Osteocyte (in vitro differentiated cells): ENCODE measurements around the gene TNS1. TPM values are rescaled to one million over a fixed set of nuclear protein-coding genes. Genes with fewer than 3 reads are reported as not detected.

Experiments used
- DNase-seq: peaks from one replicate; pipeline ENCODE4 v3.0.0; 2021; ENCODE audit warnings: mixed read lengths; ENCODE audit not compliant: unreplicated experiment; ENCODE audit errors: extremely low spot score
- H3K27ac Mint-ChIP-seq: one replicate; pipeline ENCODE4 v1.8.0; 2021; ENCODE audit warnings: mild to moderate bottlenecking, mixed read lengths; ENCODE audit not compliant: unreplicated experiment
- H3K27me3 Mint-ChIP-seq: one replicate; pipeline ENCODE4 v1.8.0; 2021; ENCODE audit warnings: mixed read lengths; ENCODE audit not compliant: unreplicated experiment
- H3K36me3 Mint-ChIP-seq: one replicate; pipeline ENCODE4 v1.8.0; 2021; ENCODE audit warnings: mixed read lengths; ENCODE audit not compliant: unreplicated experiment
- H3K4me1 Mint-ChIP-seq: one replicate; pipeline ENCODE4 v1.8.0; 2021; ENCODE audit warnings: mixed read lengths; ENCODE audit not compliant: unreplicated experiment
- H3K4me3 Mint-ChIP-seq: one replicate; pipeline ENCODE4 v1.8.0; 2021; ENCODE audit warnings: mild to moderate bottlenecking, moderate library complexity, mixed read lengths; ENCODE audit not compliant: unreplicated experiment
- H3K9me3 Mint-ChIP-seq: one replicate; pipeline ENCODE4 v1.8.0; 2021; ENCODE audit warnings: mixed read lengths; ENCODE audit not compliant: unreplicated experiment
- total RNA-seq: library from RNA; stranded (reverse); gene quantifications from 2 replicates; pipeline ENCODE4 v1.2.1, GENCODE V29; 2021
- TF ChIP-seq, protein P1 (sequence below): fragments of 200-600 bp; sonication (generic); IDR thresholded peaks from 2 replicates; pipeline ENCODE4 v1.5.0; 2021; ENCODE audit warnings: antibody characterized with exemption, mild to moderate bottlenecking, moderate library complexity

TNS1 gene
- total RNA-seq, 1 donor from 2014 or later, result 80.8 TPM

DNA sequence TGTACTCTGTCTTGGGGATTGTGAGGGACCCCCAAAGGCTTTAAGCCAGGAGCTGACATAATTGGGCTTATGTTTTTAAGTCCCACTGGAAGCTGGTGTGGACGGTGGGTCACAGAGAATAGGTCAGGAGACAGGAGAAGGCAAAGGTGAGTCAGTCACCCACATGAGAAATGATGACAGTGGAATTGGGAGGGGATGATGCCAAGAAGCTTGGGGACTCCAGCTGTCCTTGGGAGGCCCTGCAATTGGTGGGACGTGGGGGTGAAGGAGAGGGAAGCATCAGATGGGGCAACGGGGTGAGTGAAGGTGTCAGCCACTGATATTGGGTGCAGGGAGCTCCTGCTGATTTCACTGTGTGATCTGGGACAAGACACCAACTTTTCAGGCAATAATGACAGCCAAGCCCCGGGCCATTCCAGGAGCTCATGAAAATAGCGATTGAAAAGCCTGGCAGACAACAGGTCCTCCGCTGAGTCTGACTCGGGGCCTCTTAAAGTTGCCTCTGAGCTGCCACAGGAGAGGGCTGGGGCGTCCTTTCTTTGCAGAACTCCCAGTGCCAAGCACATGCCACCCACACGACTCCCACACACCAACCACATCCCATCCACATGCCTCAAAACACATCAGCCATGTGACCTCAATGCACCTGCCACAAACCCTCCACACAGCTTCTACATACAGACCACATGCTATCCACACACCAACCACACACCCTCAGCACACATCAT lies 13.4 kb downstream of the TNS1 start:
- Mint-ChIP-seq H3K4me3 (no peak overlapping the region), H3K4me1 (peaks cover 35% of the 10 kb centered on the region)

DNA sequence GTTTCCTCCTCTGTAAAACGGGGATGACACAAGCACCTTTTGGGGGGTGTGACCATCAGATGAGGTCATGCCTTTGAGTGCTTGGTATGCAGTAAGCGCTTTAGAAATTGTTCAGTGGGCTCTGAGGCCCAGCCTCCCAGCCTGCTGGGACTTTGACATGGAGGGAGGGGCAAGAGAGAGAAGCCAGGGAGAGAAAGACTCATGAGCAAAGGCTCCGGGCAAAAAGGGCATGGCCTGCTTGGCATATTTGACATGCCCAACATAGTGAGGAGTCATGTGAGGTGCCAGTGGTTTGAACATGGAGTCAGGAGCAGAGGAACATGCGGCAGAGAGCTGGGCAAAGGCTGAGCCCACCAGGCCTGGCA lies 14.0 kb downstream of the TNS1 start:
- Mint-ChIP-seq H3K4me3 (no peak overlapping the region), H3K9me3 (no peaks in the 10 kb centered on the region), H3K27me3 (no peaks in the 10 kb centered on the region), H3K4me1 (peaks cover 30% of the 10 kb centered on the region), H3K36me3 (peaks cover 9% of the 10 kb centered on the region), H3K27ac (peak overlapping the region; percentile 40)
- no peak for DNase-seq
- TF ChIP-seq, protein P1, sequence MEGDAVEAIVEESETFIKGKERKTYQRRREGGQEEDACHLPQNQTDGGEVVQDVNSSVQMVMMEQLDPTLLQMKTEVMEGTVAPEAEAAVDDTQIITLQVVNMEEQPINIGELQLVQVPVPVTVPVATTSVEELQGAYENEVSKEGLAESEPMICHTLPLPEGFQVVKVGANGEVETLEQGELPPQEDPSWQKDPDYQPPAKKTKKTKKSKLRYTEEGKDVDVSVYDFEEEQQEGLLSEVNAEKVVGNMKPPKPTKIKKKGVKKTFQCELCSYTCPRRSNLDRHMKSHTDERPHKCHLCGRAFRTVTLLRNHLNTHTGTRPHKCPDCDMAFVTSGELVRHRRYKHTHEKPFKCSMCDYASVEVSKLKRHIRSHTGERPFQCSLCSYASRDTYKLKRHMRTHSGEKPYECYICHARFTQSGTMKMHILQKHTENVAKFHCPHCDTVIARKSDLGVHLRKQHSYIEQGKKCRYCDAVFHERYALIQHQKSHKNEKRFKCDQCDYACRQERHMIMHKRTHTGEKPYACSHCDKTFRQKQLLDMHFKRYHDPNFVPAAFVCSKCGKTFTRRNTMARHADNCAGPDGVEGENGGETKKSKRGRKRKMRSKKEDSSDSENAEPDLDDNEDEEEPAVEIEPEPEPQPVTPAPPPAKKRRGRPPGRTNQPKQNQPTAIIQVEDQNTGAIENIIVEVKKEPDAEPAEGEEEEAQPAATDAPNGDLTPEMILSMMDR, result peak; percentile 25

More for the DNA sequence above, 13.4 kb downstream of the TNS1 start:
- TF ChIP-seq, protein P1, result no peak
- Mint-ChIP-seq H3K27ac (peak overlapping the region; percentile 40), H3K9me3 (no peaks in the 10 kb centered on the region), H3K27me3 (no peaks in the 10 kb centered on the region), H3K36me3 (peaks cover 6% of the 10 kb centered on the region)
- DNase-seq, result no peak

DNA sequence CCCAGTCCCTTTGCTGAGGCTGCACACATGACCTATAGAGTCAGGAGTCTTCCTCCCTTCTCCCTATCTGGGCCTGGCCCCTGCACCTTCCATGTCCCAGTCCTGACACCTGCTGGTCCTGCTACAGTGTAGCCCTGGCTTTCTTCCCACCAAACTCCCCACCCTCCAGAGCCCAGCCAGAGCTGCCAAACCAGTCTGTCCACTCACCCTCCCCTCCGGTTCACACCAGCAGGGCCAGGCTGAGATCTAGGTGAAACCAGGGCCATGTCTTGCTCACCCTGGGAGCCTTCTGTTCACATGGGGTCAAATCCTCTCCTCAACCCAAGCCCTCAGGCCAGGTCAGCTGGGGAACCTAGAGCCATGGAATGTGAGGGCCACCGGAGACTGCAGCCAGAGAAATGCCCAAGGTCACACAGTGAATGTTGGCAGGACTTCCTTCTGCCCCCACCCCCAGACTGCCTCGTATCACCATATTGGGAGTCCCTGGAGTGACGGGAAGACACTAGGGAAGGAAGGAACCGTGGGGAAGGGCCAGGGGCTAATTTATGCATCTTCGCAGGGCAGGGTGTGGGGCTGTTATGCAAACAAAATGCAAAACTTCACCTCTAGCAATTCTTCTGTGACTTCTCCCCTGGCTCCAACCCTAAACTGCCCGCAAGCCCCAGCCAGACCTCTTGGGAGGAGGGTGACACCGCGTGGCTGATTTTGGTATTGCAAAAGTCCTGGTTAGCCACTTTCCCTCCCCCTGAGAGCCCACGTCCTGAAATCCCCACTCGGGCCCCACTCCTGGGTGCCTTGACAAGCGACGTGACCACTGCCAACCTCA lies 14.6 kb downstream of the TNS1 start:
- Mint-ChIP-seq H3K27ac (peak overlapping the region; percentile 40), H3K27me3 (no peaks in the 10 kb centered on the region), H3K4me3 (no peak overlapping the region)

DNA sequence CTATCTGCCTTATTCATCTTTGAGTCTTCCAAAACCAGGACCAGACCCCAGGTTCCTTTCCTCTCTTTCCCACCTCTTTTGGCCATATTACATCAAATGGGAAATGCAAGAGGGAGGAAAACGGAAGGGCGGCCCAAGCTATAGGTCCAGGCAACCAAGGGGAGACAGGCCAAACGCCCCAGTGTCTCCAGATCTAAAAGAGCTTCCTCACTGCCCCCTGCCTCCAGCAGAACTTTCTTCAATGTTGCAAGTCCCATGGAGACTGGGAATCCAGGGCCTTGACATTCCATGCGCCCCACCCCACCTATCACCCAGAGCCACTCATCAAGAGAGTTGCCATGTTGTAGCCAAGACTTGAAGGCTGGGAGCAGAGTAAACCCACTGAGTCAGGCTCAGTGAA lies 15.4 kb downstream of the TNS1 start:
- H3K36me3 Mint-ChIP-seq, result peaks cover 5% of the 10 kb centered on the region
- H3K4me3 Mint-ChIP-seq, result no peak overlapping the region
- H3K27ac Mint-ChIP-seq, result no peak overlapping the region
- no peaks in the 10 kb centered on the region for H3K9me3 Mint-ChIP-seq
- TF ChIP-seq, protein P1, result no peak
- no peaks in the 10 kb centered on the region for H3K27me3 Mint-ChIP-seq
- H3K4me1 Mint-ChIP-seq, result peaks cover 20% of the 10 kb centered on the region
- DNase-seq, result no peak

More for the DNA sequence above, 14.6 kb downstream of the TNS1 start:
- TF ChIP-seq, protein P1, result peak; percentile 91
- Mint-ChIP-seq H3K4me1 (peaks cover 24% of the 10 kb centered on the region), H3K36me3 (peaks cover 8% of the 10 kb centered on the region), H3K9me3 (no peaks in the 10 kb centered on the region)
- no peak for DNase-seq
